SK-N-SH treated with all-trans-retinoic acid at 6 μM for 48 hours (cell line): Measurements from ENCODE around the gene ARHGEF40.

Source experiments
- ATAC-seq: fragments of 200-7000 bp; cut with Tn5 transposase; 3 replicates; pipeline ENCODE4 v1.9.1; 2020; ENCODE audit warnings: mild to moderate bottlenecking, moderate library complexity
- ARNTL ChIP-seq: fragments of 450-650 bp; formaldehyde crosslinking; IDR thresholded peaks from 2 replicates; pipeline ENCODE4 v1.5.0; 2020; ENCODE audit warnings: low read depth, mild to moderate bottlenecking, moderate library complexity, borderline replicate concordance
- BACH2 ChIP-seq: fragments of 250-450 bp; sonication (Bioruptor Pico); IDR thresholded peaks from 2 replicates; pipeline ENCODE4 v1.9.0; 2021; ENCODE audit warnings: mild to moderate bottlenecking, borderline replicate concordance
- CREB5 ChIP-seq: fragments of 250-450 bp; sonication (Bioruptor Pico); IDR thresholded peaks from 2 replicates; pipeline ENCODE4 v1.5.1; 2020; ENCODE audit warnings: low read depth, mild to moderate bottlenecking, moderate library complexity
- CSDC2 ChIP-seq: fragments of 250-450 bp; sonication (Bioruptor Pico); IDR thresholded peaks from 2 replicates; pipeline ENCODE4 v1.5.0; 2020; ENCODE audit warnings: mild to moderate bottlenecking, moderate library complexity
- ESRRG ChIP-seq: fragments of 250-450 bp; sonication (Bioruptor Pico); IDR thresholded peaks from 2 replicates; pipeline ENCODE4 v1.6.1; 2021; ENCODE audit warnings: mild to moderate bottlenecking
- GLIS3 ChIP-seq: fragments of 250-450 bp; sonication (Bioruptor Pico); IDR thresholded peaks from 2 replicates; pipeline ENCODE4 v1.5.0; 2020; ENCODE audit warnings: mild to moderate bottlenecking, moderate library complexity
- ISL1 ChIP-seq: fragments of 250-450 bp; sonication (Bioruptor Pico); IDR thresholded peaks from 2 replicates; pipeline ENCODE4 v2.1.2; 2022; ENCODE audit warnings: mild to moderate bottlenecking, moderate library complexity
- OSR1 ChIP-seq: fragments of 250-450 bp; sonication (Bioruptor Pico); IDR thresholded peaks from 2 replicates; pipeline ENCODE4 v1.8.0; 2022; ENCODE audit warnings: moderate library complexity, mild to moderate bottlenecking, inconsistent platforms
- POU6F1 ChIP-seq: fragments of 250-450 bp; sonication (Bioruptor Pico); IDR thresholded peaks from 2 replicates; pipeline ENCODE4 v1.8.0; 2021; ENCODE audit warnings: low read depth, mild to moderate bottlenecking, moderate library complexity, borderline replicate concordance
- PPARA ChIP-seq: fragments of 250-450 bp; sonication (Bioruptor Pico); IDR thresholded peaks from 2 replicates; pipeline ENCODE4 v1.5.0; 2020; ENCODE audit warnings: mild to moderate bottlenecking, borderline replicate concordance
- RARB ChIP-seq: fragments of 250-450 bp; sonication (Bioruptor Pico); IDR thresholded peaks from 2 replicates; pipeline ENCODE4 v1.8.0; 2021; ENCODE audit warnings: mild to moderate bottlenecking, moderate library complexity
- SNAI2 ChIP-seq: fragments of 250-450 bp; sonication (Bioruptor Pico); IDR thresholded peaks from 2 replicates; pipeline ENCODE4 v1.5.0; 2020; ENCODE audit warnings: mild to moderate bottlenecking, moderate library complexity
- TCF4 ChIP-seq: fragments of 250-450 bp; sonication (Bioruptor Pico); IDR thresholded peaks from 2 replicates; pipeline ENCODE4 v1.8.0; 2021; ENCODE audit warnings: mild to moderate bottlenecking, moderate library complexity, borderline replicate concordance
- TOX ChIP-seq: fragments of 250-450 bp; sonication (Bioruptor Pico); IDR thresholded peaks from 2 replicates; pipeline ENCODE4 v1.8.0; 2021; ENCODE audit warnings: mild to moderate bottlenecking, moderate library complexity, borderline replicate concordance
- TSHZ2 ChIP-seq: fragments of 250-450 bp; sonication (Bioruptor Pico); IDR thresholded peaks from 2 replicates; pipeline ENCODE4 v1.5.0; 2020; ENCODE audit warnings: mild to moderate bottlenecking, moderate library complexity
- ZC3H10 ChIP-seq: fragments of 250-450 bp; sonication (Bioruptor Pico); IDR thresholded peaks from 2 replicates; pipeline ENCODE4 v1.5.1; 2021; ENCODE audit warnings: mild to moderate bottlenecking, moderate library complexity
- ZFP3 ChIP-seq: fragments of 250-450 bp; sonication (Bioruptor Pico); IDR thresholded peaks from 2 replicates; pipeline ENCODE4 v1.5.0; 2020; ENCODE audit warnings: mild to moderate bottlenecking, moderate library complexity
- ZFP30 ChIP-seq: fragments of 450-650 bp; formaldehyde crosslinking; IDR thresholded peaks from 2 replicates; pipeline ENCODE4 v1.5.0; 2022; ENCODE audit warnings: mild to moderate bottlenecking, moderate library complexity
- ZNF565 ChIP-seq: fragments of 450-650 bp; formaldehyde crosslinking; conservative IDR thresholded peaks from 2 replicates; pipeline ENCODE4 v1.5.0; 2020; ENCODE audit warnings: low read depth, mild to moderate bottlenecking, moderate library complexity
- ZNF70 ChIP-seq: fragments of 450-650 bp; formaldehyde crosslinking; IDR thresholded peaks from 2 replicates; pipeline ENCODE4 v1.5.0; 2020; ENCODE audit warnings: mild to moderate bottlenecking, moderate library complexity
- ZNF8 ChIP-seq: fragments of 450-650 bp; formaldehyde crosslinking; IDR thresholded peaks from 2 replicates; pipeline ENCODE4 v1.5.0; 2020; ENCODE audit warnings: mild to moderate bottlenecking, moderate library complexity
- TF ChIP-seq, protein P1 (sequence below): fragments of 250-450 bp; sonication (Bioruptor Pico); IDR thresholded peaks from 2 replicates; pipeline ENCODE4 v1.5.1; 2021; ENCODE audit warnings: mild to moderate bottlenecking, moderate library complexity

ARHGEF40 gene

GRCh38 chr14:21048638-21049037 is 21.5 kb upstream of the ARHGEF40 start:
- ATAC-seq, result no peak
- no peak for TF ChIP-seq SNAI2 (CRISPR knock-in tag)
- TF ChIP-seq TCF4, result no peak
- no peak for TF ChIP-seq GLIS3
- TF ChIP-seq ZFP3 (CRISPR knock-in tag), result no peak
- TF ChIP-seq ESRRG (CRISPR knock-in tag), result no peak
- TF ChIP-seq ARNTL (CRISPR knock-in tag), result no peak
- TF ChIP-seq OSR1 (CRISPR knock-in tag), result no peak
- no peak for TF ChIP-seq ZNF8
- TF ChIP-seq PPARA (CRISPR knock-in tag), result no peak
- no peak for TF ChIP-seq RARB (CRISPR knock-in tag)
- no peak for TF ChIP-seq ISL1 (CRISPR knock-in tag)
- no peak for TF ChIP-seq POU6F1
- TF ChIP-seq, protein P1, sequence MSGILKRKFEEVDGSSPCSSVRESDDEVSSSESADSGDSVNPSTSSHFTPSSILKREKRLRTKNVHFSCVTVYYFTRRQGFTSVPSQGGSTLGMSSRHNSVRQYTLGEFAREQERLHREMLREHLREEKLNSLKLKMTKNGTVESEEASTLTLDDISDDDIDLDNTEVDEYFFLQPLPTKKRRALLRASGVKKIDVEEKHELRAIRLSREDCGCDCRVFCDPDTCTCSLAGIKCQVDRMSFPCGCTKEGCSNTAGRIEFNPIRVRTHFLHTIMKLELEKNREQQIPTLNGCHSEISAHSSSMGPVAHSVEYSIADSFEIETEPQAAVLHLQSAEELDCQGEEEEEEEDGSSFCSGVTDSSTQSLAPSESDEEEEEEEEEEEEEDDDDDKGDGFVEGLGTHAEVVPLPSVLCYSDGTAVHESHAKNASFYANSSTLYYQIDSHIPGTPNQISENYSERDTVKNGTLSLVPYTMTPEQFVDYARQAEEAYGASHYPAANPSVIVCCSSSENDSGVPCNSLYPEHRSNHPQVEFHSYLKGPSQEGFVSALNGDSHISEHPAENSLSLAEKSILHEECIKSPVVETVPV (CRISPR knock-in tag), result no peak
- no peak for TF ChIP-seq ZC3H10 (CRISPR knock-in tag)
- no peak for TF ChIP-seq TOX (CRISPR knock-in tag)
- no peak for TF ChIP-seq ZNF70
- no peak for TF ChIP-seq BACH2 (CRISPR knock-in tag)
- TF ChIP-seq TSHZ2, result no peak
- no peak for TF ChIP-seq ZFP30 (CRISPR knock-in tag)
- no peak for TF ChIP-seq ZNF565 (CRISPR knock-in tag)

DNA sequence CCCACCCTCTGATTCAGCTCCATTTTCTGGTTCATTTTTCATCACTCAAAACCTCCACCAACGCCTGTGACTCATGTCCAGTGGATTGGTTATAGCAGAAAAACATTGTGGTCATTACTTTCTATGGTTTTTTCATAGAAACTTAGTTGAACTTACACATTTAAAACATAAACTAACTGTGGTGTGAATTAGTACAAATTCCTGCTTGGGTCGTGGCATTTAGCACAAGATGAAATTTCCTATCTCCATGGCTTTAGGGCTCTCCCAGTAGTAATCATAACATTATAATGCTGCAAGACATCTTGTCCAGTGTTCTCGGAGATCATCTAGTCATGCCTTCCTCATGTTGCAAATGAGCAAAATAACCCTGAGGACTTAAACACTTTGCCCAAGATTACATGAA is 20.8 kb upstream of the ARHGEF40 start:
- no peak for ATAC-seq
- TF ChIP-seq, protein P1 (CRISPR knock-in tag), result no peak
- no peak for TF ChIP-seq BACH2 (CRISPR knock-in tag)
- TF ChIP-seq CREB5 (CRISPR knock-in tag), result no peak
- TF ChIP-seq ZC3H10 (CRISPR knock-in tag), result no peak
- TF ChIP-seq CSDC2, result no peak
- no peak for TF ChIP-seq ZNF70
- no peak for TF ChIP-seq RARB (CRISPR knock-in tag)
- TF ChIP-seq TOX (CRISPR knock-in tag), result no peak
- TF ChIP-seq GLIS3, result no peak
- TF ChIP-seq ZFP3 (CRISPR knock-in tag), result no peak
- no peak for TF ChIP-seq PPARA (CRISPR knock-in tag)
- no peak for TF ChIP-seq SNAI2 (CRISPR knock-in tag)
- no peak for TF ChIP-seq POU6F1
- TF ChIP-seq ZNF8, result no peak
